Upper lobe of right lung (tissue), 1 donor: ENCODE measurements around the gene HTRA3. TPM values are rescaled to one million over a fixed set of nuclear protein-coding genes. Genes with fewer than 3 reads are reported as not detected.

Experiments
- ATAC-seq: fragments of 200-7000 bp; cut with Tn5 transposase; one replicate; pipeline ENCODE4 v1.9.1; 2020; ENCODE audit warnings: mild to moderate bottlenecking, moderate library complexity
- DNase-seq: peaks from one replicate; pipeline ENCODE4 v3.0.0-alpha.2; 2020
- H3K27ac ChIP-seq: fragments of 200-600 bp; one replicate; pipeline ENCODE4 v1.8.0; 2022
- H3K27me3 ChIP-seq: fragments of 200-600 bp; one replicate; pipeline ENCODE4 v1.8.0; 2022; ENCODE audit warnings: mild to moderate bottlenecking
- H3K36me3 ChIP-seq: fragments of 200-600 bp; one replicate; pipeline ENCODE4 v1.8.0; 2022
- H3K4me1 ChIP-seq: fragments of 200-600 bp; one replicate; pipeline ENCODE4 v1.8.0; 2022
- H3K4me3 ChIP-seq: fragments of 200-600 bp; one replicate; pipeline ENCODE4 v1.8.0; 2022; ENCODE audit warnings: mild to moderate bottlenecking
- H3K9me3 ChIP-seq: fragments of 200-600 bp; one replicate; pipeline ENCODE4 v1.8.0; 2022
- CTCF ChIP-seq: fragments of 200-600 bp; IDR thresholded peaks from one replicate; pipeline ENCODE4 v1.8.0; 2022; ENCODE audit warnings: antibody characterized with exemption
- intact Hi-C: fragments of 100-400 bp; cut with DNase I; formaldehyde crosslinking; loops from one replicate; pipeline ENCODE4 v1.11.0; 2022
- total RNA-seq: library from RNA; stranded (reverse); fragmentation: NEBNext Ultra II Directional; extraction: Animal tissue kit (Norgen Biotek cat#: 25700); gene quantifications from one replicate; pipeline ENCODE4 v1.2.1, GENCODE V29; 2021
- donor health status: DM: no; HTN: yes; CAD: no; lungs with severe emphysema.

Gene HTRA3
- total RNA-seq, 1 donor from 2014 or later: 25.0 TPM

- ATAC-seq (no peak), DNase-seq (no peak)
- no peak for TF ChIP-seq CTCF
- Histone ChIP-seq H3K4me1 (peaks cover 13% of the 10 kb centered on the region), H3K27ac (no peak overlapping the region), H3K36me3 (no peaks in the 10 kb centered on the region), H3K4me3 (no peak overlapping the region), H3K27me3 (no peaks in the 10 kb centered on the region), H3K9me3 (no peaks in the 10 kb centered on the region)
- intact Hi-C loops: no loop called here
These were observed 11.4 kb downstream of the HTRA3 start for GRCh38 chr4:8280876-8281440.

GRCh38 chr4:8281519-8282133 lies 12.1 kb downstream of the HTRA3 start:
- Histone ChIP-seq H3K27ac (no peak overlapping the region), H3K27me3 (no peaks in the 10 kb centered on the region), H3K4me3 (no peak overlapping the region), H3K4me1 (peaks cover 6% of the 10 kb centered on the region), H3K36me3 (no peaks in the 10 kb centered on the region), H3K9me3 (no peaks in the 10 kb centered on the region)
- peak; percentile 32 for ATAC-seq
- intact Hi-C loops: no loop called here
- TF ChIP-seq CTCF: no peak
- DNase-seq: no peak

- no peaks in the 10 kb centered on the region for H3K36me3 ChIP-seq
- no peaks in the 10 kb centered on the region for H3K9me3 ChIP-seq
- peaks cover under 1% of the 10 kb centered on the region for H3K4me1 ChIP-seq
- H3K27me3 ChIP-seq: no peaks in the 10 kb centered on the region
- intact Hi-C loops: no loop called here
- TF ChIP-seq CTCF: no peak
- ATAC-seq (no peak), DNase-seq (no peak)
- H3K4me3 ChIP-seq: no peak overlapping the region
- no peak overlapping the region for H3K27ac ChIP-seq
These were observed 12.6 kb downstream of the HTRA3 start for GRCh38 chr4:8282134-8282641.

GRCh38 chr4:8282742-8283141 lies 13.2 kb downstream of the HTRA3 start:
- Histone ChIP-seq H3K4me1 (no peaks in the 10 kb centered on the region), H3K27me3 (no peaks in the 10 kb centered on the region), H3K4me3 (no peak overlapping the region), H3K9me3 (no peaks in the 10 kb centered on the region), H3K27ac (no peak overlapping the region), H3K36me3 (no peaks in the 10 kb centered on the region)
- TF ChIP-seq CTCF: no peak
- intact Hi-C loops: no loop called here
- DNase-seq: no peak
- ATAC-seq: no peak

- Histone ChIP-seq H3K27me3 (no peaks in the 10 kb centered on the region), H3K4me1 (no peaks in the 10 kb centered on the region), H3K4me3 (no peak overlapping the region), H3K36me3 (no peaks in the 10 kb centered on the region), H3K27ac (no peak overlapping the region), H3K9me3 (no peaks in the 10 kb centered on the region)
- intact Hi-C loops: no loop called here
- no peak for DNase-seq
- no peak for TF ChIP-seq CTCF
- no peak for ATAC-seq
These were observed 13.6 kb downstream of the HTRA3 start for GRCh38 chr4:8283161-8283560.
